ENCODE data around the gene DLL1. TPM values are rescaled to one million over a fixed set of nuclear protein-coding genes. Genes with fewer than 3 reads are reported as not detected.

DLL1 gene
- total RNA-seq, 4 donors from 2014 or later = 1.8 to 3.7 (median 3.3) TPM

DNA sequence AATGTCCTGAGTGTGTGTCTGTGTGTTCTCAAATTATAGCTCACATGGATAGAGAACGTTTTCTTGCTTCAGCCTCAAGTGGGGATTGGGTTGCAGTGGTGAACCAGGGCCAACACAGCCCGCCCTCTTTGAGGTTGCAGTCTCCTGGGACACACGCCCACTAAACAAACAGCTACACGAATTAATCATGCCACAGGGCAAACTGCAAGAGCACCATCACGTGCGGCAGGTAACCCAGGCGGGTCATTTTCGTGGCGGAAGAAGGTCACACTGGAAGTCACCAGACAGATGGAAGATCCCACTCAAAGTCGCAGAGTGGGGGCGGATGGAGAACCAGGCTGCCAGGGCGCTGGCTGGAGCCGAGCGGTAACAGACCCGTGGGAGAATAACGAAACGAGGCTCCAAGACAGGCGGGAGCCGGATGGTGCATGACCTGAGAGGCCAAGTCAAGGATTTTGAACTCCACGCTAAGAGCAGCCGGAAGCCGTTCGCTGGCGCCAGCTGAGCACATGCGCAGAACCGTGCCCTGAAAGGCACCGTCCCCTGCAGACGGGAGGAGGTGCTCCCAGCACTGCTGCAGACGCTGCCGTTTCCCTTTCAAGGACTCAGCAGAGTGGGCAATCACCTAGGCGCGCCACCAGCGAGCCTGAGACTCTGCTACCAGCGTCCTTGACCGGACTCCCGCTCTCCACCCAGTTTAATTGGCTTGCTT lies 10.7 kb downstream of the DLL1 start:
- DNase-seq (peak; percentile 66 to 85), ATAC-seq (peak; percentile 89 to 92)
- Histone ChIP-seq H3K36me3 (no peaks in the 10 kb centered on the region), H3K4me3 (peak overlapping the region; percentile 33 to 58 (median 44)), H3K27me3 (no peaks in the 10 kb centered on the region), H3K9me3 (no peaks in the 10 kb centered on the region), H3K4me1 (peaks cover 22 to 26% of the 10 kb centered on the region in 2 donors), H3K27ac (peak overlapping the region; percentile 86 to 90 (median 88))
- intact Hi-C loops (cut with DNase I; ENCODE audit: low total_unique reads) (loop anchor here (1.0 to 5.0 kb wide), 5 partner anchors 15 to 236 kb away; no protein-coding TSS in a partner anchor), in situ Hi-C loops (cut with MboI; ENCODE audit: low sequenced_read_pairs in 4 of 4) (loop anchor here in 2 of 4 donors (25.0 kb wide), 2 partner anchors 243 to 443 kb away; no protein-coding TSS in a partner anchor)
- peak in 1 of 2 donors; percentile 22 for TF ChIP-seq POLR2A (IDR thresholded peaks at IDR 0.05)
- TF ChIP-seq, protein P1, sequence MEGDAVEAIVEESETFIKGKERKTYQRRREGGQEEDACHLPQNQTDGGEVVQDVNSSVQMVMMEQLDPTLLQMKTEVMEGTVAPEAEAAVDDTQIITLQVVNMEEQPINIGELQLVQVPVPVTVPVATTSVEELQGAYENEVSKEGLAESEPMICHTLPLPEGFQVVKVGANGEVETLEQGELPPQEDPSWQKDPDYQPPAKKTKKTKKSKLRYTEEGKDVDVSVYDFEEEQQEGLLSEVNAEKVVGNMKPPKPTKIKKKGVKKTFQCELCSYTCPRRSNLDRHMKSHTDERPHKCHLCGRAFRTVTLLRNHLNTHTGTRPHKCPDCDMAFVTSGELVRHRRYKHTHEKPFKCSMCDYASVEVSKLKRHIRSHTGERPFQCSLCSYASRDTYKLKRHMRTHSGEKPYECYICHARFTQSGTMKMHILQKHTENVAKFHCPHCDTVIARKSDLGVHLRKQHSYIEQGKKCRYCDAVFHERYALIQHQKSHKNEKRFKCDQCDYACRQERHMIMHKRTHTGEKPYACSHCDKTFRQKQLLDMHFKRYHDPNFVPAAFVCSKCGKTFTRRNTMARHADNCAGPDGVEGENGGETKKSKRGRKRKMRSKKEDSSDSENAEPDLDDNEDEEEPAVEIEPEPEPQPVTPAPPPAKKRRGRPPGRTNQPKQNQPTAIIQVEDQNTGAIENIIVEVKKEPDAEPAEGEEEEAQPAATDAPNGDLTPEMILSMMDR (IDR thresholded peaks at IDR 0.05 in 4 of 5, conservative IDR thresholded peaks at IDR 0.05 in 1 of 5) = peak in 1 of 5 experiments; percentile 20

DNA sequence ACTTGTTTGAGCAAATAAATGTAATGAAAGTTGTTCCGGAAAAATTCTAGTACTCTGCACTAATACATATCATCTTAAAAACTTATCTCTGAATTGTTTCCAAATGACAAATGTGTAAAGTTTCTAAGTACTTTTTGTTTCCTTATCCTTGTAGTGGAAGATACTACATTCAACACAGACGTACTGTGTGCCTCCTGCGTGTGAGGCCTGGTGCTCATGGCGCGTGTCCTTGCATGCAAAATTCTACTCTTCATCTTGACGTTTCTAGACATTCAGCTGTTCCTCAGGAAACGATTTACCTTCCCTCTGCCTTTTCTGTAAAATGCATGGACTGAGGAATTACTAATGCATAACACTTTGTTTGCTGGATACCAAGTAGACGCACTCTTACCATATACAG lies 11.5 kb downstream of the DLL1 start:
- Histone ChIP-seq H3K9me3 (no peaks in the 10 kb centered on the region), H3K27me3 (no peaks in the 10 kb centered on the region), H3K36me3 (no peaks in the 10 kb centered on the region), H3K27ac (peak overlapping the region; percentile 86 to 90 (median 88)), H3K4me1 (peaks cover 22 to 26% of the 10 kb centered on the region in 2 donors), H3K4me3 (peak overlapping the region in 2 of 4 donors; percentile 53 to 58)
- TF ChIP-seq, protein P1 (IDR thresholded peaks at IDR 0.05 in 4 of 5, conservative IDR thresholded peaks at IDR 0.05 in 1 of 5) = no peak
- TF ChIP-seq POLR2A (IDR thresholded peaks at IDR 0.05) = no peak
- DNase-seq (no peak), ATAC-seq (no peak)
- in situ Hi-C loops (cut with MboI; ENCODE audit: low sequenced_read_pairs in 4 of 4) = loop anchor here in 2 of 4 donors (25.0 kb wide), 2 partner anchors 242 to 442 kb away; no protein-coding TSS in a partner anchor
- intact Hi-C loops (cut with DNase I; ENCODE audit: low total_unique reads) = no loop called here

DNA sequence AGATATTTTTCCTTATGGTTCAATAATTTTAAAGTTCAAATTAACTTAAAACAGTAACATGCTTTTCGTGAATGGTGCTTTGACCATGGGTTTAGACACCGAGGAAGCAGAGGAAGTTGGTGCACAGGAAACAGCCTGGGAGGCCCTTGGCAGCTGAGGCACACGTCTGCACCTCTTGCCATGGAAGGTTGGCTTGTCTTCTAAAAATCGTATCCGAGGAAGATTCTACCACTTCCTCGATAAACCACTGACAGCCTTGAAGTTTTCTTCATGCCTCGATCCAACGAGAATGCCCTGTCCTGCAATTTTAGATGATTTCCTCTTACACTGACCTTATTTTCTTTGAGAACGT lies 12.2 kb downstream of the DLL1 start:
- Histone ChIP-seq H3K4me1 (peaks cover 22 to 26% of the 10 kb centered on the region in 2 donors), H3K9me3 (no peaks in the 10 kb centered on the region), H3K27ac (peak overlapping the region; percentile 2 to 90 (median 86)), H3K27me3 (no peaks in the 10 kb centered on the region), H3K4me3 (no peak overlapping the region), H3K36me3 (no peaks in the 10 kb centered on the region)
- no peak for ATAC-seq
- intact Hi-C loops (cut with DNase I; ENCODE audit: low total_unique reads) (no loop called here), in situ Hi-C loops (cut with MboI; ENCODE audit: low sequenced_read_pairs in 4 of 4) (loop anchor here in 2 of 4 donors (25.0 kb wide), 2 partner anchors 241 to 441 kb away; no protein-coding TSS in a partner anchor)
- TF ChIP-seq, protein P1 (IDR thresholded peaks at IDR 0.05 in 4 of 5, conservative IDR thresholded peaks at IDR 0.05 in 1 of 5) = no peak
- TF ChIP-seq POLR2A (IDR thresholded peaks at IDR 0.05) = no peak
- no peak for DNase-seq

DNA sequence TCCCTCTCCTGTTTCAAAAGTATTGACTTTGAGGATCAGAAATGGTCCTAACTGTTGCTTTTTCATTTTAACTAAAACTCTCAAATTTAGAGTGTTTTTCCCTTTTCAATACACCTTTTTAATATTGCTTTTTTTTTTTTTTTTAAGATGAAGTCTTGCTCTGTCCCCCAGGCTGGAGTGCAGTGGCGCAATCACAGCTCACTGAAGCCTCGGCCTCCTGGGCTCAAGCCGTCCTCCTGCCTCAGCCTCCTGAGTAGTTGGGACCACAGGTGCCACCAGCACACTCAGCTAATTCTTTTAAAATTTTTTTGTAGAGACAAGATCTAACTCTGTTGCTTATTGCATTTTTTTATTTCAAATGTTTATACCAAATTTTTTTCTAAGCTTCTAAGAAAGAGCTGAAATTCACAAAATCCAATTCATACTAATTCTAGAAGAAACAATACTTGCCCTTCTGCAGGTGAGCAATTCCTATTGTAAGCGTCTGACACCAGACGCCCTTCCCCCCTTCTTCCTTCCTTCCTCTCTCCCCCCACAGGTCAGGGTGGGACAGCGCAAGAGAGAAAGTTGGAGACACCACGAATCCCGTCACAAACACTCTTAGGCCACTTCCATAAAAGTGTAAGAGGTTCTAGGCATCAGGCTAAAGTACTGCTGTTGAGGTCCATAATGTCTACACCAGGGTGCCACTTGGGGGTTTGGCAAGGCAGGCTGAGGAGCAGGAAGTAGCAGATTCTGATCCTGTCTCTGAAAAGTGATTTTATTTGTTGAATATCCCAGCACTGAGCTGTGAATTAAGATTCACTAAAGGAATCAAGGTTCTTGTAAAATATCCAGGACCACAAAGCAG lies 12.8 kb downstream of the DLL1 start:
- DNase-seq = no peak
- ATAC-seq = no peak
- no peaks in the 10 kb centered on the region for H3K9me3 ChIP-seq
- H3K4me3 ChIP-seq = no peak overlapping the region
- intact Hi-C loops (cut with DNase I; ENCODE audit: low total_unique reads) (no loop called here), in situ Hi-C loops (cut with MboI; ENCODE audit: low sequenced_read_pairs in 4 of 4) (loop anchor here in 2 of 4 donors (25.0 kb wide), 2 partner anchors 241 to 441 kb away; no protein-coding TSS in a partner anchor)
- TF ChIP-seq, protein P1 (IDR thresholded peaks at IDR 0.05 in 4 of 5, conservative IDR thresholded peaks at IDR 0.05 in 1 of 5) = no peak
- no peak for TF ChIP-seq POLR2A (IDR thresholded peaks at IDR 0.05)
- H3K4me1 ChIP-seq = peaks cover 22 to 26% of the 10 kb centered on the region in 2 donors
- no peaks in the 10 kb centered on the region for H3K27me3 ChIP-seq
- H3K27ac ChIP-seq = peak overlapping the region; percentile 2 to 90 (median 86)
- H3K36me3 ChIP-seq = no peaks in the 10 kb centered on the region

Measured in gastrocnemius medialis (tissue), 4 donors.